ENCODE data around the gene MVB12B.
"Not testable (repeated sequence)": the region's sequence is repeated elsewhere in the genome, so short reads cannot be mapped to it uniquely, and the experiment has no call there.

DNA sequence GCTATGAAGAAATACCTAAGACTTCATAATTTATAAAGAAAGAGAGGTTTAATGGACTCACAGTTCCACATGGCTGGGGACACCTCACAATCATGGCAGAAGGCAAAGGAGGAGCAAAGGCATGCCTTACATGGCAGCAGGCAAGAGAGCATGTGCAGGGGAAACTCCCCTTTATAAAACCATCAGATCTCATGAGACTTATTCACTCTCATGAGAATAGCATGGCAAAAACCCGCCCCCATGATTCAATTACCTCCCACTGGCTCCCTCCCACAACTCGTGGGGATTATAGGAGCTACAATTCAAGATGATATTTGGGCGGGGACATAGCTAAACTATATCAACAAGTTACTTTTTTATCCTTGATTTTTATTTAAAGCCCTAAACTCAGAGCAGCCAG lies 150.8 kb downstream of the MVB12B start:
- TF ChIP-seq, protein P1, sequence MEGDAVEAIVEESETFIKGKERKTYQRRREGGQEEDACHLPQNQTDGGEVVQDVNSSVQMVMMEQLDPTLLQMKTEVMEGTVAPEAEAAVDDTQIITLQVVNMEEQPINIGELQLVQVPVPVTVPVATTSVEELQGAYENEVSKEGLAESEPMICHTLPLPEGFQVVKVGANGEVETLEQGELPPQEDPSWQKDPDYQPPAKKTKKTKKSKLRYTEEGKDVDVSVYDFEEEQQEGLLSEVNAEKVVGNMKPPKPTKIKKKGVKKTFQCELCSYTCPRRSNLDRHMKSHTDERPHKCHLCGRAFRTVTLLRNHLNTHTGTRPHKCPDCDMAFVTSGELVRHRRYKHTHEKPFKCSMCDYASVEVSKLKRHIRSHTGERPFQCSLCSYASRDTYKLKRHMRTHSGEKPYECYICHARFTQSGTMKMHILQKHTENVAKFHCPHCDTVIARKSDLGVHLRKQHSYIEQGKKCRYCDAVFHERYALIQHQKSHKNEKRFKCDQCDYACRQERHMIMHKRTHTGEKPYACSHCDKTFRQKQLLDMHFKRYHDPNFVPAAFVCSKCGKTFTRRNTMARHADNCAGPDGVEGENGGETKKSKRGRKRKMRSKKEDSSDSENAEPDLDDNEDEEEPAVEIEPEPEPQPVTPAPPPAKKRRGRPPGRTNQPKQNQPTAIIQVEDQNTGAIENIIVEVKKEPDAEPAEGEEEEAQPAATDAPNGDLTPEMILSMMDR (conservative IDR thresholded peaks at IDR 0.05 in 1 of 2, IDR thresholded peaks at IDR 0.05 in 1 of 2; ENCODE audit: extremely low read depth in 1 of 2, insufficient read depth in 1 of 2, low read depth in 1 of 2, low read length in 2 of 2): not testable (repeated sequence)
- not testable (repeated sequence) for TF ChIP-seq EZH2 (IDR thresholded peaks at IDR 0.05; ENCODE audit: borderline replicate concordance, low read length)
